OCI-LY7 (cell line): ENCODE results near the gene BTD.

ENCODE experiments used
- CTCF ChIP-seq: fragments of 200-600 bp; sonication (generic); conservative IDR thresholded peaks from 2 replicates; pipeline ENCODE4 v1.5.1; 2014; ENCODE audit warnings: mild to moderate bottlenecking, antibody characterized with exemption, low read length, moderate library complexity, mixed read lengths
- EZH2phosphoT487 ChIP-seq: fragments of 200-600 bp; sonication (generic); IDR thresholded peaks from 2 replicates; pipeline ENCODE4 v1.6.1; 2018; ENCODE audit warnings: low read depth, borderline replicate concordance, mild to moderate bottlenecking, mixed run types, antibody characterized with exemption, low read length, moderate library complexity, mixed read lengths

DNA sequence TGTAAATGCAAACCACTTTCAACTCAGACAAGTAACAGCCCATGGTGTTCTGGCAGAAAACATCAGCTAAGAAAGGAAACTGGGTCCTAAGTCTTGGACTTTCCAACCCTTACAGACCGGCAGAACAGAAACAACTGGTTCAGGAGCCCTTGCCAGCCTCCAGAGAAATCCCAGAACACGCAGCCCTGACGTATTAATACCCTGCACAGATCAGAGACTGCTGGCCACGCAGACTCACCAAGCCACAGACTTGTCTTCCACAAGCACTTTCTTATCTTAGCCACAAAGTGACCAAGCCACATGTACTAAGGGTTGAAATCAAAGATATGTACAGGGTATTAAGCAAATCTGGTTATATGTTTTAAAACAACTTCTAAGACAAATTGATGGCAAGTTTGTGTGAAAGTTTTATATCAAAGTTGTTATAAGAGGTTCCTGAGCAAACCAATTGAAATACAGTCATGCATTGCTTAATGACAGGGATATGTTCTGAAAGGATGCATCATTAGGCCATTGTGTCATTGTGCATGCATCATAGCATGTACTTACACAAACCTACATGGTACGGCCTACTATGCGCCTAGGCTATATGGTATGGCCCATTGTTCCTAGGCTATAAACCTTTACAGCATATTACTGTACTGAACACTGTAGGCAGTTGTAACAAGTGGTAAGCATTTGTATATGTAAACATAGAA, 36.8 kb downstream of the BTD start:
- TF ChIP-seq CTCF (no peak), EZH2phosphoT487 (no peak)
